Lower leg skin (tissue), 4 donors: ENCODE measurements around the gene LHFPL5. TPM values are rescaled to one million over a fixed set of nuclear protein-coding genes. Genes with fewer than 3 reads are reported as not detected.

Experiments
- DNase-seq, 2 donors: peaks; one replicate each; pipeline ENCODE4 v3.0.0-alpha.2; 2019; ENCODE audit warnings: low spot score in 2 of 2
- H3K4me3 ChIP-seq: fragments of 200-600 bp; sonication (generic); 2 replicates; pipeline ENCODE4 v1.5.1; 2017; ENCODE audit warnings: mild to moderate bottlenecking, low read depth; ENCODE audit not compliant: poor library complexity, severe bottlenecking
- CTCF ChIP-seq, 3 donors: fragments of 450-650 bp; IDR thresholded peaks; one replicate each; pipeline ENCODE4 v1.5.1; 2016; ENCODE audit warnings: antibody characterized with exemption in 3 of 3, mild to moderate bottlenecking in 3 of 3, moderate library complexity in 2 of 3
- POLR2A ChIP-seq, 2 donors: fragments of 450-650 bp; IDR thresholded peaks; one replicate each; pipeline ENCODE4 v1.6.1; 2016 to 2017; ENCODE audit warnings: antibody characterized with exemption in 2 of 2, mild to moderate bottlenecking in 1 of 2, moderate library complexity in 1 of 2
- WGBS, 2 donors: methylation state at CpG; one replicate each; pipeline ENCODE4 v1.1.5; 2018; 5-methylcytosine and 5-hydroxymethylcytosine counted together
- intact Hi-C: fragments of 100-400 bp; cut with DNase I; formaldehyde crosslinking; loops from one replicate; pipeline ENCODE4 v1.15.0; 2023; ENCODE audit warnings: low total_unique reads
- total RNA-seq, 4 donors: library from RNA; depleted of rRNA; stranded (reverse); fragments of >200 nt; gene quantifications; one replicate each; pipeline ENCODE4 v1.1.0, GENCODE V29; 2016

The LHFPL5 gene
- total RNA-seq, 4 donors from 2014 or later, result not detected

GRCh38 chr6:35786810-35787209 lies 18.3 kb upstream of the LHFPL5 start:
- TF ChIP-seq CTCF (IDR thresholded peaks at IDR 0.05) (no peak), POLR2A (IDR thresholded peaks at IDR 0.05) (no peak)
- DNase-seq, result no peak
- intact Hi-C loops, result no loop called here
- H3K4me3 ChIP-seq, result no peak overlapping the region
- 50 to 55% methylated on average over 25 of the region's 25 CpGs for WGBS, 2 donors

GRCh38 chr6:35787266-35788218 lies 17.6 kb upstream of the LHFPL5 start:
- TF ChIP-seq POLR2A (IDR thresholded peaks at IDR 0.05) (no peak), CTCF (IDR thresholded peaks at IDR 0.05) (no peak)
- no peak for DNase-seq
- no peak overlapping the region for H3K4me3 ChIP-seq
- intact Hi-C loops, result no loop called here
- 70 to 73% methylated on average over 13 of the region's 13 CpGs for WGBS, 2 donors

GRCh38 chr6:35788423-35788982 lies 16.6 kb upstream of the LHFPL5 start:
- TF ChIP-seq POLR2A (IDR thresholded peaks at IDR 0.05), result no peak
- TF ChIP-seq CTCF (IDR thresholded peaks at IDR 0.05), result no peak
- H3K4me3 ChIP-seq, result no peak overlapping the region
- DNase-seq, result no peak
- intact Hi-C loops, result no loop called here
- 60 to 74% methylated on average over 4 of the region's 4 CpGs for WGBS, 2 donors

- TF ChIP-seq CTCF (IDR thresholded peaks at IDR 0.05), result no peak
- H3K4me3 ChIP-seq, result no peak overlapping the region
- no peak for DNase-seq
- WGBS, 2 donors, result 69 to 75% methylated on average over 5 of the region's 5 CpGs
- intact Hi-C loops, result no loop called here
These were observed 14.5 kb upstream of the LHFPL5 start for GRCh38 chr6:35790683-35791082.

GRCh38 chr6:35794536-35795452 lies 10.4 kb upstream of the LHFPL5 start:
- intact Hi-C loops, result no loop called here
- TF ChIP-seq POLR2A (IDR thresholded peaks at IDR 0.05) (no peak), CTCF (IDR thresholded peaks at IDR 0.05) (no peak)
- DNase-seq, result no peak
- WGBS, 2 donors, result 90 to 91% methylated on average over 17 of the region's 17 CpGs
- H3K4me3 ChIP-seq, result no peak overlapping the region
